Activated T-cell treated with anti-CD3 and anti-CD28 coated beads for 48 hours (primary cell): ENCODE data around the gene SATB1.
"Not testable (repeated sequence)": the region's sequence is repeated elsewhere in the genome, so short reads cannot be mapped to it uniquely, and the experiment has no call there.

Experiments
- DNase-seq: peaks from one replicate; pipeline ENCODE4 v3.0.0-alpha.2; 2020; ENCODE audit warnings: low read depth

The SATB1 gene

DNA sequence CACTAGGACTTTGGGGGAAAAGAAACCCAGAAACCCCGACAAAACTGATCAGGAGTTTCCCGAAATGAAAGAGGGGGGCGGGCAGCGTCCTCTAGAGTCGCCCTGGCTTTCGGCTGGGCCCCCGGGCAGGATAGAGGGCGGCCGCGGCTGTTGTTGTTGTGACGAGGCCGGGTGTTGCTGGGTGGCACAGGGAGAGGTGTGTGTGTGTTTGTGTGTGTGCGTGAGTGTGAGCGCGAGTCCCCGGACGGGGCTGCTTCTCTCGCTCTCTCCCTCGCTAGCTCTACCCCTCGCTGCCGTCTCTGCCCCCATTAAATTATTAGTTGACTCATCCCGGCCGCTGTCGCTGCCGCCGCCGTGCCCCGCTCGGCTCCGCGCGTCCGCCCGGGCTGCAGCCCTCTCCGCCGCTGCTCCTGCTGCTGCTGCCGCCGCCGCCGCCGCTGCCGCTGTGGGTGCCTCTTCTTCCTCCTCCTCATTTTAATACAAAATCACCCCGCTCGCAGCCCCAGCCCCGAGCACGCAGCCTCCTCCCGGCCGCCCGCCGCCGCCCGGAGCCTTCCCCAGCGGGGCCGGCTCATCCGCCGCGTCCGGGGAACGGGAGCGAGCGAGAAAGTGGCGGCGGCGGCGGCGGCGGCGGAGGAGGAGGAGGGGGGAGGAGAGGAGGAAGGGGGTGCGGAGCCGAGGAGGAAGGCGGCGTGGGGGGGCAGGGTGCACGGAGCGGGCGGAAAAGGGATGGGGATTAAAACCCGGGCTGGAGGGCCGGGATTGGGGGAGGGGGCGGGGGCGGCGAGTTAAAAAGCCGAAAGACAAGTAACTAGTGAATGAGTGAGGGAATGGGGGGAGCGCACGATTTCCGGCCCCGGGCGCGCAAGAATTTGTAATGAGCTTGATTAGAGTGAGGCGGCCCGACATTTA is at the start of gene SATB1:
TSS of gene SATB1 (minus strand) at position 611 of the 912 bp plus-strand sequence. CDS start 4,372 bp downstream, outside the sequence.
- DNase-seq, result no peak

DNA sequence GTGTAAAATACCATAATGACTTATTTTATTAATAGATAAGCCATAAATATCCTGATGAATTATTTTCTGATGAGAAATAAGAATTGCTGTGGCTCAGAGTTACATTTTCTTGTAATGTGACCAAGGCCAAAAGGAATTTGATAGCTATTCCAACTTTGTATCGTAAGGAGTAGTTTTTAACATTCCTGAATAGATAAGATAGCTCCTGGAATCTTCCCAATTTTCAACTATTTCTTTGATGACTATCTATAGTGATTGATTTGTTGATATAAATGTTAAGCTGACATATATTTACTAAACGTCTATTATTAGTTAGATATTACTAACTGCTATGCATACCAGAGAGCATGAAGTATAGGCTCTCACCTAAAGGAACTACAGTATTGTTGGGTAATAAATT is 49.1 kb upstream of the SATB1 start:
- DNase-seq, result no peak

DNA sequence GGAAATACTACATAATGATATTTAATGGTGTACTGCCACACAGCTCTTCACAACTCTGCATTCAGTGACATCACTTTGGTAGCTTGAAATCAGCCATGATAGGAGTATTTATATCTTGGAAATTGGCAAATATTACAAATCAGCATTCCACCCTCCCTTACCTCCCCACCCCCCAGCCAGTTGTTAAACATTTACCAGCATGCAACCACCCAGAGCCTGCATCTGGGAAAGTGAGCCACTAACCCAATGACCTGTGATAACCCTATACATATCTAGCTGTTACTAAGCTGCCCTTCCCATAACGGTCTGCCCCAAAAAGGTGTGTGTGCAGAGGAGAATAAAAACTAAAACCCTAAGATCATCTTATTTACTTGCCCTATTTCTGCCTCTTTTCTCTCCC is 44.6 kb upstream of the SATB1 start:
- DNase-seq, result no peak

DNA sequence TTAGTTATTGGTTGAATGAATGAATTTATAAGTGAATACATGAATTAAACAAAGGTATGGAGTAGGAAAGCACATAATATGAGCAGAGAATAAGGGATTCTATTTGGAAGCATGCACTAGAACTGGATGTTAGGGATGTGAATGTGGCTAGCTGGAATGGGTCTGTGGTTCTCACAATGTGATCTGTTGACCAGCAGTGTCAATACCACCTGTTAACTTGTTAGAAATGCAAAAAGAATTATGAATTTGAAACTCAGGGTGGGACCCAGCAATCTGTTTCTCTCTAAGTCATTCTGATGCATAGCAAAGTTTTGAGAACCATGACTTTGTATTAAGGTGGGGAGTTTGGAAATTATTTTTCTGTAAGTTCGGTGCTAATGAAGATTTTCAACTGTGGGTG is 41.0 kb upstream of the SATB1 start:
- no peak for DNase-seq

DNA sequence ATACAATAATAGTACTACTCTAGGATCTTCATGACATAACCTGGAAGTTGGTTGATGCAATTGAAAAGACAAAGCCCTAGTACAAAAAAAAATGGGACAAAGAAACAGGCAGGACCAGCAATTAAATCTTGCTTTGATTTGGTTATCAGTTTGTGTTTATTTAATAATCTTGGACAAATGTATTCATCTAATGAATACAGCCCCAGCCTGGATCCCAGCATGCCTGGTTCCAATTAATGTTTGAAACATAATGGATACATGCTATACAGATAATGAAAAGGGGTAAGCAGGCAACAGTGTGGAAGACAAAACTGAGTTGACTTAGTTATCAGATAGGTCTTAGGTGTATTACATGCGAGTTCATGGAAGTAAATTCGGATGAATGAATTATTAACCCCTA is 29.6 kb upstream of the SATB1 start:
- DNase-seq, result no peak

DNA sequence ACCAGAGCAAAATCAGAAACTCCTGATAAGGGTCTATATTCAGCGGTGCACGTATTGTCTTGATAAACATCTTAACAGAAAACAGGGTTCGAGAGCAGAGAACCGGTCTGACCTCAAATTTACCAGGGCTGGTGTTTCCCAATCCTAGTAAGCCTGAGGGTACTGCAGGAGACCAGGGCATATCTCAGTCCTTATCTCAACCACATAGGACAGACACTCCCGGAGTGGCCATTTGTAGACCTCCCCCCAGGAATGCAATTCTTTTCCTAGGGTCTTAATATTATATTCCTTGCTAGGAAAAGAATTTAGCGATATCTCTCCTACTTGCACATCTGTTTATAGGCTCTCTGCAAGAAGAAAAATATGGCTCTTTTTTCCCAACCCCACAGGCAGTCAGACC is 24.5 kb upstream of the SATB1 start:
- not testable (repeated sequence) for DNase-seq

DNA sequence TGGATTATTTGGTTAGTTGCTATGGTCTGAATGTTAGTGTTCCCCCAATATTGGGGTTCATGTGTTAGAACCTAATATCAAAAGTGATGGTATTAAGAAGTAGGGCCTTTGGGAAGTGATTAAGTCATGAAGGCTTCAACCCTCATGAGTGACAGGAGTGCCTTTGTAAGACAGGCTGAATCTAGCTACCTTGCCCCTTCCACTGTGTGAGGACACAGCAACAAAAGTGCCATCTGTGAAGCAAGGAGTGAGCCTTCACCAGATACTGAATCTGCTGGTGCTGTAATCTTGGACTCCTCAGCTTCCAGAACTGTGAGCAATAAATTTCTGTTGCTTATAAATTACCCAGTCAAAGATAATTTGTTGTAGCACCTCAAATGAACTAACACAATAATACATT is 22.6 kb upstream of the SATB1 start:
- no peak for DNase-seq

DNA sequence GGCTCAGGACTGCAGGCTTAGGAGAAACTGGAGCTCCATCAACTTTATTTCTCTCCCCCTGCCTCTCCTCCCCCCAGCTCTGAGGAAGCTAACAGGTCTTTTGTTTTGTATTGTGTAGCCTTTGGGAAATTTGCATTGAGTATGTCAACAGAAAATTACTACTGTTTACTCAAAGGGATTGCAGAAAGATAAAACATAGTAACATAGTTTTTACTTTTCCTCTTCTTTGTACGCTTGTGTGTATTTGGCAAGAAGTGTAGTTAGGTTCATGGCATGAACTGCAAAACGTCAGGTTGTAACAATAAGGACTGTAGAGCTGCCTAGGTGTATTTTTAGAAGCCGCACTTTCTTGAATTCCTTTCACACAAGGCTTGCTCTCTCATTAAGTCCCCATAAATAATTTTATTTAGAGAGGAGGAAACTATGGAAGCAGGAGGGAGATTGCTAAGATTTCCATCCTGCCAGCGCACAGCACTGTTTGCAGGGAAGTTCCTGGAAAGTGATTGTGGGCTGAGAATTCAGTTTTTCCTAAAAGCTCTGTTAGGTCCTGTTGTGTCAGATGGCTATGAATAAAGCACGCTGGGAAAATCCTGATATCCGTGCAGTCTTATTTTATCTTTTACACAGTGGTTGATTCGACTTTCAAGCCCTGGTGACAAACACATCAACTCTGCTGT is 21.1 kb upstream of the SATB1 start:
- no peak for DNase-seq

DNA sequence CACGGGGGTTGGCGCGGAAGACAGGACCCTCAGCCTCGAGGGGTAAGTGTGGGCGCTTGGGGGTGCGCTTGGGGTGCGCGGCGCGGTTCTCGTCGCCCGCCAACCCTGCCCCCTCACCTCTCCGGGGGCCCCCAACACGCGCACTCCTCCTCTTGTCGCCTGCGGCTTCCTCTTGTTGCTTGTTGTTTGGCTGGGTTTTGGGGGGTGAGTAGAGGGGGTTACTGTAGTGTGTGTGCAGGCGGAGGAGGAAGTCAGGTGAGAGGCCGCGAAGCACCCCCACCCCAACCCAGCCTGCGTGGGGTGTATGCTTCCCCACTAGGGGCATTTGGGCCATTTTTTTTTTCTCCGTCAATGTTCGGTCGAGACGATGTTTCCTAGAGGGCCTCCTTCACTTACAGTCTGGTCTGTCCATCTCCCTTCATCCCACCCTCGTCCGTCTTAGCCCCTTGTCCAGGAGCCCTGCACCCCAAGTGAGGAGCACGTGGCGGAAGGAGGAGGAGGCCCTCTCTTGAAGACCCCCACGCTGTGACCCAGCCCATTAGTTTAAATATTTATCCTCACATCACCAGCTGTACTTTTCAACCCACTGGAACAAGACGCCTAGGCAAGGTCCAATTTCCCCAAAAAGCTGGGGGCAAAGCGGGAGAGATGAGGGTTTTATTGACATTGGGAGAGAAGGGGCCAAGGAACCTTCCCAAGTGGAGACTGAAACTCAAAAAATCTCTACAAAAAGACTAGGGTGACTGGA is 20.4 kb upstream of the SATB1 start:
- peak; percentile 74 for DNase-seq

DNA sequence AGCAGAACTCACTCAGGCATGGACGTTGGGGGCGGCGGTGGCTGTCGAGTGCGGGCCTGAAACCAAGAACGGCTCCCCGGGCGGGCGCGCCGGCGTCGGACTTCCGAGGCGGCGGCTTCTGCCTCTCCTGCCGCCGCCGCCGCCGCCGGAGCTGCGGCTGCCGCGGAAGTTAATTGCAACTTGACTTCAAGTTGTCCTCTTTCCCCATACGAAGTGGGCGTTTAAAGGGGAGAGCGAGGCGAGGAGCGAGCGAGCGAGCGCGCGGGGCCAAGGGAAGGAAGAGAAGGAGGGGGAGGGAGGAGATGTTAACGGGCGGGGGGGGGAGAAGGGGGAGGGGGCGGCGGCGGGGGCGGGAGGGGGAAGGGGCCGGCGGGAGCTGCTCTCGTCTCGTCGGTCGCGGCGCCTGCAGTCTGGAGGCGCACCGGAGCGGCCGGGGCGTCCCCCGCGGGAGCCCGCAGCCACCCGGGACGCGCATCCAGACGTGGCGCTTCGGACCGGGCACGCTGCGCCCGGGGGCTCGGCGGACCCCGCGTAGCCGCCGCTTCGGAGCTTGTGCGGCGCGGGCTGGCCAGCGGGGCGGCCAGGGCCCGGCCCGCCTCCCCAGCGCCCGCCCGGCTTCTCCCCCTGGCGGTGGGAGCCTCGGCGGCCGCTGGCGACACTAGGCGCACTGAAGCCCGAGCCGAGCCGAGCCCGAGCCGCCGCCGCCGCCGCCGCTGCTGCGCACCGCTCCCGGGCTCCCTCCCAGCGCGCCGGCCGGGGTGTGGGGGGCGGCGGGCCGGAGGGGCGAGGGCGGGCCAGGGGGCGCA is 19.7 kb upstream of the SATB1 start:
- DNase-seq, result peak; percentile 68

DNA sequence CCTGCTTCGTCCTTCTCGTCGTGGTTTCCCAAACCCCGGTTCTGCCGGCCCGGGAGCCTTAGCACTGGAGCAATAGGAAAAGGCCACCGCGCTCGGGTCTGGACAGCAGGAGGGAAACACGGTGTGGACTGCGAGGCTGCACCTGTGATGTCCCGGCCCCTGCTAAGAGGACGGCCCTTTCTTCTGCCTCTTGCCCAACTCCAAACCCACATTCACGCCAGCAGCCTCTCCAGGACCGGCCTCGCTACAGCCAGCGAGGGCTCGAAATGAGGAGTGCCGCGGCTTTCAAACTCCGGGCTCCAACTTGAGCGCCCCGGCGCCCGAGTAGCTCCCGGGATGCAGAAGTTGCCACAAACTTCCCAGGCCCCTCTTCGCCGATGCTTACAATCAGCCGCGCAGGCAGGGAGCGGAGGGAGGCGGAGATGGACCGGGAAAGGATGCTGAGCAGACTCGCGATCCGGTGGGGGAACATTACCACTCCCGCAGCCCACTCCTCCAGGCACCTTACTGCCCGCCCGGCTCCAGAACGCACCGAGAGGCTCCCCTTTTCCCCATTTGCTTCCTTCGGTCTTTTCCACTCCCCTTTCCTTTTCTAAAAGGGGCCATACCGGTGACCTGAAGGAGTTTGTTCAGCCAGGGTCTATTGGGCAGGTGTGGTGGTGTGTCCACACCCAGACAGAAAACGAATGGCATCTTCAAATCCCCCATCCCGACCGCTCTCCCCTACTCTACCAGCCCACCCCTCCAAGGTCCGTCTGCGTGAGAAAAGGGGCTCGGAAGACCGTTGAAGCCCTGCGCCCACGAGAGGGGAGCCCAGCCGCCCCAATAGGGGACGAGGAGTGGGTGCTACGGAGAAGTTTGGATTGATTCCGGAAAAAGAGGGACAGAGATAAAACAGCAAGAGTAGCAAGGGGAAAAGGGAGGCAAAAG is 18.8 kb upstream of the SATB1 start:
- no peak for DNase-seq

DNA sequence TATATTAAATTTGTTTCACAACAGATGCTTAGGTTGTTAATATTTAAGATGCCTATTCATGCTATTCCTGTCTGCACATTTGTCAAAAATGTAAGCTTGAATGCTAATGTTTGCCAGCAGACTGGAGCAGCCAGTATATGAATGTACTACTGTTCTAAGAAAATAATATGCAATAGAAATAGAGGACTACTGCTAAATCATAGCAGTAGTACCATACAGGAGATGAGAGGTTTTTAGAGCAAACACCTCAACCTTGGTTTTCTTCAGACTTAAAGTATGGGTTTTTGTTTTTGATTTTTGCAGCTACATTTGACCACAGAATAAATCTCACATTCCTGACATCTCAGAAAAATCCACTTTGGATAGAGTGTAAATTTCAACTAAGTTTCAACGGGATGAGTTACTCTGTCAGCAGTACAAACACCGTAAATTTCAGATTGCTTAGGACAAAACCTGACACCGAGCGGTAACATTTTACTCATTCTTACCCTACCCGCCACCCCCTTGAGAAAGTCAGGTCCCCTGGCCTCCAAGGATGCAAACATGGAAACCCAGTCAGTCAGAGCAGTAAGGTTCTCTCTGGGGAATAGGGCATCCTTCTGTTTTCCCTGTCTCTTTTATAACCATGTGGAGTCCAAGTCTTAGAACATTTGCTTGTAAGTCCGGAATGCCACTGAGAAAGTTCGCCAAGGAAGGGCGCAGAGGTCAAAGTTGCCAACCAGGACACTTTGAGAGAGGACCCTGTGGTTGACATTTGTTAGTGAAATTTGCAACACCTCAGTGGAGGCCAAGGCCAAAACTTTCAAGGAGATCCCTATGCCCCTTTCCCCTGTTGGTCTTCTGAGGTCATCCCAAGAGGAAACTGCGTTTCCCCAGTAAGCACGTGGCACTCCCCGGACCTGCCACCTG is 17.9 kb upstream of the SATB1 start:
- no peak for DNase-seq

DNA sequence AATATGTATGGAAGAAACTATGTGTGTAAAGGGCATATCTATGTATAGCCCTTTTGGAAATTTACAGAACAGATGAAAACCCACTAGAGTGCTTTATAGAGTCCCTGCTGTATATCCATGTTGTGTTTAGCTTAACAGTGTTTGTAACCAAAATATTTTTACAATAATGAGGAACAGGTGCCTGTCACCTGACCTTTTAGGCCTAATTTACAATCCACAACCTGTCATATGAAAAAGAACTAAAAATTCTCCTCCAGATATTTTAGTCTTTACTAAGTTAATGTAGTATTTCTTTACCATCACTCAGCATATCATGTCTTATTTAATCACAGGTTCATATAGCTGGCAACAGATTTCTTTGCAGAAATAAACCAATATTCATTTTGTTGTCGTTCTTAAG is 16.4 kb upstream of the SATB1 start:
- no peak for DNase-seq

DNA sequence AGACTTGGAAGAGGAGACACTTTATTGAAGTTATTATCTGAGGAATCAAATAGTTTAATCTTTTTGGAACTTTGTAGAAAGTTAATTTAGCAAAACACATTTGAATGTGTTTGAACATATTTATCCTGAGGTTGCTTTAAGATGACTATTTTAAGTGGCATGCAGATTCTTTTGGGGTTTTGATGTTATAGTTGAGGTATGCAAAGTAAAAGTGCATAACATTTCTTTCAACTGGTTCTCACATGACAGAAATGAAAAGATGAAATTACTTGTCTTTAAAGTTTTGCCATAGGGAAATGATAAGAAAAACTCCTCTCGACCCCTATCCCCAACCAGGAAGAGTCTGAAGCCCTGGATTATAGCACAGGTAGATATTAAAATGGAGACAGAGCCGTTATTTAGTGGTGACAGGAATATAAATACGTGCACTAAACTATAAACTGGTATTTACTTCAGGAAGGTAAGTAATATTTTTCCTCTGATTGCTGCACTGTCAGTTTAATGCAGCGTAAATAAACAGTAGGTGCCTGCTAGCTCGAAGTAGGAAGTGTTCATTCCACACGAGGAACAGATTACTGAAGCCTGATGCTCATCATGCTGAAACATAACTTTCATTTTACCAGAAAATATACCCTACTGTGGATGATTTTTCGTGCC is 15.1 kb upstream of the SATB1 start:
- no peak for DNase-seq

DNA sequence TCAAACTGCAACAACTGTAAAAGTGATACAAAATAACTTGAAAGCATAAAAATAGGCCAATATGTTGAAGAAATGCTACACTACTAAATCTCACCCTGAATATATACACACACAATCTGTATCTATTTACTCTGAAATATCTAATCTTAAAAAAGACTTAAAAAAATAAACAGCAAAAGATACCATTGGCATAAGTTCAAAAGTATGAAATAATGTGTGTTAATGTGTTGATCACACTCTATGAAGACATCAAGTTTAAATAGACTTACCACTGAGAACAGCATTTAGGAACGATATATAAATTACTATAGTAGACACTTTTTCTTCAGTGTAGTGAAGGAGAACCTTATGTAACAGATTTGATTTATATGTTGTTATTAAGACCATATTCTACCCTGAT is 14.1 kb upstream of the SATB1 start:
- no peak for DNase-seq

DNA sequence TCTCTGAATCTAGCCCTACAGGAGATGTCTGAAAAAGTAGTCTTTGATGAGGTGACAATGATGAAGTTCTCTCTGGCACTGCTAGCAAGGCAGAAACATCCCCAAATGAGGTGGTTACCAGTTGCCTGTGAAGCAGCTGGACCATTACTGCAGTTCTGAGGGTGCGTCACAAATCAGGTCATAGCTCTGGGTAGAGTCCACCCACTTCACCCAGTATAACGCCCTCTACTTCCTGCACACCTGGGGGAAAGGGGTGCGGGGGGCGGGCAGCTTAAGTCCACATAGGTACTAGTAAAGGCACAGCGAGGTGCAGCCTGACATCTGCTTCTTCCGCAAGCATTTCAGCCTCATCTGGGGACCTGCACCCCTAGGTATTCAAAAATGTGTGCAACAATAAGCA is 13.4 kb upstream of the SATB1 start:
- no peak for DNase-seq

DNA sequence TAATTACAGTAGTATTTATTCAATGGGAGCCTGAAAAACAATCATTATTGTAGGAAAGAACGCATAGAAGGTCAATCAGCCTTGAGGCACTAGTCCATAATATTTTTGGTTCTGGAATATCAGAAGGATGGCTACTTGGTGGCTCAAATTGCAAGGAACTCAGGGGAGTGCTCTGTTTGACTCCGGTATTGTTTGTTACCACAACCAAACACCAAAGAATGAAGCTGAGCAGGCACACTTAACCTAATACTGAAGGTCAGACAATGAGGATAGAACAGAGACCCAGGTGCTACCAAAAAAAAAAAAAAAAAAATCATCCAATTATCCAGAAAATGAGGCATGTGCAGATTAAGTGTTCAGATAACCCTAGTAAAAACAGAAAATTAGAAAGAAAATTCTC is 11.1 kb upstream of the SATB1 start:
- no peak for DNase-seq

DNA sequence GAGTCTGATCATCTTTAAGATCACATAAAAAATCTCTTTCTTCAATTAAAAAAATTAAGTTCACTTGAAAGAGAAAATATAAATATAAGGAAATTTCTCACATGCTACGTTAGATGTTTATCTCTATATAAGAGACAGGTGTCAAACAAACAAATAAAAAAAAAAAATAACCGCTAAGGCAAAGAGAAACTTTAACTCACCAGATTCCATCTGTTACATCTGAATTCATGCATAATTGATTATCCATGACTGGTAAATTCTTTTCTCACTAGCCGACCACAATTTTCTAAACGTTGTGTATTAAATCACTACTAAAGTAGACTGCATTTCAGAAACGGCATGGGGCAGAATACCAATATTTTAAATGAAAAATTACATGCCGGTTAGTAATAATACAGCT is 9.6 kb upstream of the SATB1 start:
- DNase-seq, result no peak

DNA sequence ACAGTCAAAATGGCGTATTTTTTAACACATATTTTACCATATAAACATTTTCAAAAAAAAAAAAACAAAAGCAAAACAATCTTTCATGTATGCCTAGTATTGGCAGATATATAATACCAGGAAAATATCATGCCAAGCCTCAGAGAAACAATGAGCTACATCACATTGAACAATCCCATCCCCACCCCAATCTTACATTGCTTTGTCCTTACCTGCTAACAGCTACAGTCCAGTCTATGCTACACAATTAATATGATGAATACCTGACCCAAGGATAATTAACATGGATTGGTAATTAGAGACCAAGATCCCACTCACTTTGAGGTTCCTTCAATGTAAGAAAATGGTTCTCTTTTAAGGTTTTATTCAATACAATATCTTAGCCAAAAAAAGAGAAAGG is 7.6 kb upstream of the SATB1 start:
- DNase-seq, result no peak
